ENCODE results near the gene E2F3.
"Not testable (repeated sequence)": the region's sequence is repeated elsewhere in the genome, so short reads cannot be mapped to it uniquely, and the experiment has no call there.

Gene E2F3

GRCh38 chr6:20464847-20465246 is 63.2 kb downstream of the E2F3 start:
- Mint-ChIP-seq H3K27ac (no peak overlapping the region), H3K4me1 (peaks cover 8% of the 10 kb centered on the region), H3K36me3 (peaks cover 32% of the 10 kb centered on the region), H3K9me3 (no peaks in the 10 kb centered on the region), H3K27me3 (no peaks in the 10 kb centered on the region), H3K4me3 (no peak overlapping the region)

- not testable (repeated sequence) for H3K4me1 Mint-ChIP-seq, H3K4me3 Mint-ChIP-seq, H3K9me3 Mint-ChIP-seq, H3K27me3 Mint-ChIP-seq, H3K27ac Mint-ChIP-seq
- peaks cover 30% of the 10 kb centered on the region for H3K36me3 Mint-ChIP-seq
These were observed 63.9 kb downstream of the E2F3 start for GRCh38 chr6:20465616-20466015.

GRCh38 chr6:20467437-20467836 is 65.8 kb downstream of the E2F3 start:
- Mint-ChIP-seq H3K27me3 (no peaks in the 10 kb centered on the region), H3K27ac (no peak overlapping the region), H3K4me3 (no peak overlapping the region), H3K4me1 (no peaks in the 10 kb centered on the region), H3K9me3 (no peaks in the 10 kb centered on the region), H3K36me3 (peaks cover 28% of the 10 kb centered on the region)

GRCh38 chr6:20468209-20468608 is 66.5 kb downstream of the E2F3 start:
- Mint-ChIP-seq H3K27ac (no peak overlapping the region), H3K9me3 (no peaks in the 10 kb centered on the region), H3K4me1 (no peaks in the 10 kb centered on the region), H3K27me3 (no peaks in the 10 kb centered on the region), H3K36me3 (peaks cover 28% of the 10 kb centered on the region), H3K4me3 (no peak overlapping the region)

- Mint-ChIP-seq H3K9me3 (no peaks in the 10 kb centered on the region), H3K4me3 (no peak overlapping the region), H3K27me3 (no peaks in the 10 kb centered on the region), H3K4me1 (no peaks in the 10 kb centered on the region), H3K36me3 (peaks cover 10% of the 10 kb centered on the region), H3K27ac (no peak overlapping the region)
These were observed 71.1 kb downstream of the E2F3 start for GRCh38 chr6:20472748-20473147.

GRCh38 chr6:20473518-20473917 is 71.8 kb downstream of the E2F3 start:
- Mint-ChIP-seq H3K4me3 (no peak overlapping the region), H3K27me3 (no peaks in the 10 kb centered on the region), H3K4me1 (no peaks in the 10 kb centered on the region), H3K27ac (no peak overlapping the region), H3K9me3 (no peaks in the 10 kb centered on the region), H3K36me3 (peaks cover 10% of the 10 kb centered on the region)

- H3K36me3 Mint-ChIP-seq: peaks cover 4% of the 10 kb centered on the region
- H3K9me3 Mint-ChIP-seq: no peaks in the 10 kb centered on the region
- no peak overlapping the region for H3K27ac Mint-ChIP-seq
- no peaks in the 10 kb centered on the region for H3K4me1 Mint-ChIP-seq
- no peak overlapping the region for H3K4me3 Mint-ChIP-seq
- no peaks in the 10 kb centered on the region for H3K27me3 Mint-ChIP-seq
These were observed 73.3 kb downstream of the E2F3 start for GRCh38 chr6:20474874-20475542.

GRCh38 chr6:20476501-20477043 is 74.9 kb downstream of the E2F3 start:
- no peak overlapping the region for H3K27ac Mint-ChIP-seq
- H3K4me1 Mint-ChIP-seq: no peaks in the 10 kb centered on the region
- H3K9me3 Mint-ChIP-seq: no peaks in the 10 kb centered on the region
- H3K36me3 Mint-ChIP-seq: peaks cover 3% of the 10 kb centered on the region
- H3K27me3 Mint-ChIP-seq: no peaks in the 10 kb centered on the region
- no peak overlapping the region for H3K4me3 Mint-ChIP-seq

GRCh38 chr6:20477485-20477884 is 75.8 kb downstream of the E2F3 start:
- no peaks in the 10 kb centered on the region for H3K4me1 Mint-ChIP-seq
- H3K9me3 Mint-ChIP-seq: no peaks in the 10 kb centered on the region
- H3K4me3 Mint-ChIP-seq: no peak overlapping the region
- H3K27me3 Mint-ChIP-seq: no peaks in the 10 kb centered on the region
- no peak overlapping the region for H3K27ac Mint-ChIP-seq
- peaks cover 4% of the 10 kb centered on the region for H3K36me3 Mint-ChIP-seq

- H3K27ac Mint-ChIP-seq: no peak overlapping the region
- no peaks in the 10 kb centered on the region for H3K9me3 Mint-ChIP-seq
- no peaks in the 10 kb centered on the region for H3K4me1 Mint-ChIP-seq
- peaks cover 6% of the 10 kb centered on the region for H3K36me3 Mint-ChIP-seq
- no peaks in the 10 kb centered on the region for H3K27me3 Mint-ChIP-seq
- no peak overlapping the region for H3K4me3 Mint-ChIP-seq
These were observed 77.4 kb downstream of the E2F3 start for GRCh38 chr6:20479060-20479459.

GRCh38 chr6:20479526-20479925 is 77.8 kb downstream of the E2F3 start:
- peaks cover 10% of the 10 kb centered on the region for H3K36me3 Mint-ChIP-seq
- no peaks in the 10 kb centered on the region for H3K27me3 Mint-ChIP-seq
- H3K27ac Mint-ChIP-seq: no peak overlapping the region
- no peaks in the 10 kb centered on the region for H3K4me1 Mint-ChIP-seq
- H3K4me3 Mint-ChIP-seq: no peak overlapping the region
- H3K9me3 Mint-ChIP-seq: no peaks in the 10 kb centered on the region

- no peaks in the 10 kb centered on the region for H3K9me3 Mint-ChIP-seq
- no peak overlapping the region for H3K4me3 Mint-ChIP-seq
- no peak overlapping the region for H3K27ac Mint-ChIP-seq
- peaks cover 10% of the 10 kb centered on the region for H3K36me3 Mint-ChIP-seq
- H3K27me3 Mint-ChIP-seq: no peaks in the 10 kb centered on the region
- H3K4me1 Mint-ChIP-seq: no peaks in the 10 kb centered on the region
These were observed 79.6 kb downstream of the E2F3 start for GRCh38 chr6:20481281-20481680.

- Mint-ChIP-seq H3K4me3 (no peak overlapping the region), H3K27ac (no peak overlapping the region), H3K4me1 (no peaks in the 10 kb centered on the region), H3K27me3 (no peaks in the 10 kb centered on the region), H3K36me3 (peaks cover 16% of the 10 kb centered on the region), H3K9me3 (no peaks in the 10 kb centered on the region)
These were observed 82.3 kb downstream of the E2F3 start for GRCh38 chr6:20483887-20484497.

- no peaks in the 10 kb centered on the region for H3K4me1 Mint-ChIP-seq
- H3K9me3 Mint-ChIP-seq: no peaks in the 10 kb centered on the region
- no peak overlapping the region for H3K4me3 Mint-ChIP-seq
- peaks cover 20% of the 10 kb centered on the region for H3K36me3 Mint-ChIP-seq
- H3K27ac Mint-ChIP-seq: peak overlapping the region; percentile 4
- no peaks in the 10 kb centered on the region for H3K27me3 Mint-ChIP-seq
These were observed 85.0 kb downstream of the E2F3 start for GRCh38 chr6:20486641-20487040.

GRCh38 chr6:20487669-20488375 is 86.1 kb downstream of the E2F3 start:
- no peaks in the 10 kb centered on the region for H3K4me1 Mint-ChIP-seq
- H3K9me3 Mint-ChIP-seq: no peaks in the 10 kb centered on the region
- peaks cover 19% of the 10 kb centered on the region for H3K36me3 Mint-ChIP-seq
- H3K27me3 Mint-ChIP-seq: no peaks in the 10 kb centered on the region
- H3K27ac Mint-ChIP-seq: no peak overlapping the region
- no peak overlapping the region for H3K4me3 Mint-ChIP-seq

- no peaks in the 10 kb centered on the region for H3K4me1 Mint-ChIP-seq
- H3K9me3 Mint-ChIP-seq: no peaks in the 10 kb centered on the region
- no peak overlapping the region for H3K4me3 Mint-ChIP-seq
- peak overlapping the region; percentile 35 for H3K27ac Mint-ChIP-seq
- H3K36me3 Mint-ChIP-seq: peaks cover 15% of the 10 kb centered on the region
- H3K27me3 Mint-ChIP-seq: no peaks in the 10 kb centered on the region
These were observed 88.9 kb downstream of the E2F3 start for GRCh38 chr6:20490591-20490990.
